K562 (cell line): Measurements from ENCODE around the gene VWA7. TPM values are rescaled to one million over a fixed set of nuclear protein-coding genes. Genes with fewer than 3 reads are reported as not detected.

Experiments used
- CTBP1 ChIP-seq: fragments of 450-650 bp; IDR thresholded peaks from 2 replicates; pipeline ENCODE4 v1.6.1; 2016; ENCODE audit warnings: borderline replicate concordance
- HSF4 ChIP-seq: fragments of 250-450 bp; sonication (Bioruptor Pico); IDR thresholded peaks from 2 replicates; pipeline ENCODE4 v2.1.2; 2022; ENCODE audit warnings: mild to moderate bottlenecking, moderate library complexity, borderline replicate concordance
- NEUROD1 ChIP-seq: fragments of 150-350 bp; IDR thresholded peaks from 2 replicates; pipeline ENCODE4 v1.6.1; 2014; ENCODE audit warnings: borderline replicate concordance, low read length, low read depth; ENCODE audit not compliant: partially characterized antibody
- NFXL1 ChIP-seq: fragments of 450-650 bp; formaldehyde crosslinking; IDR thresholded peaks from 2 replicates; pipeline ENCODE4 v1.4.0; 2021; ENCODE audit warnings: mild to moderate bottlenecking
- POLR2AphosphoS5 ChIP-seq: IDR thresholded peaks from 2 replicates; pipeline ENCODE4 v1.6.1; 2011; ENCODE audit warnings: mild to moderate bottlenecking, low read depth, low read length, moderate library complexity; ENCODE audit not compliant: control insufficient read depth, insufficient read depth
- RBM15 ChIP-seq: fragments of 200-400 bp; formaldehyde crosslinking; IDR thresholded peaks from 2 replicates; pipeline ENCODE4 v1.6.1; 2018; ENCODE audit warnings: mild to moderate bottlenecking, low read length, moderate library complexity; ENCODE audit not compliant: insufficient read depth
- SIX5 ChIP-seq, 2 experiments: IDR thresholded peaks; 2 replicates each; pipeline ENCODE4 v1.6.1; 2011; ENCODE audit warnings: low read length in 2 of 2, borderline replicate concordance in 1 of 2, low read depth in 1 of 2, mild to moderate bottlenecking in 1 of 2, moderate library complexity in 1 of 2; ENCODE audit not compliant: insufficient read depth in 1 of 2
- SMARCC2 ChIP-seq: fragments of 450-650 bp; IDR thresholded peaks from 2 replicates; pipeline ENCODE4 v1.6.1; 2017; ENCODE audit warnings: antibody characterized with exemption, moderate library complexity, mild to moderate bottlenecking, low read depth
- ZNF134 ChIP-seq: fragments of 250-450 bp; sonication (Bioruptor Pico); conservative IDR thresholded peaks from 2 replicates; pipeline ENCODE4 v1.4.0; 2020
- ZNF311 ChIP-seq: fragments of 250-450 bp; sonication (Bioruptor Pico); IDR thresholded peaks from 2 replicates; pipeline ENCODE4 v1.4.0; 2020; ENCODE audit warnings: mild to moderate bottlenecking, moderate library complexity
- ZNF584 ChIP-seq: fragments of 200-800 bp; sonication (Bioruptor generic); IDR thresholded peaks from 2 replicates; pipeline ENCODE4 v1.6.1; 2016; ENCODE audit warnings: low read depth, mild to moderate bottlenecking, missing genetic modification characterization, missing compliant biosample characterization
- polyA plus RNA-seq, 8 experiments: library from polyadenylated mRNA; depleted of rRNA in 4 of 8; stranded (reverse) in 5 of 8; unstranded in 3 of 8; fragments of >200 nt; fragmentation: Nextera tagmentation in 2 of 8; fragmentation: Illumina TruSeq in 1 of 8; extraction: Ambion mirVana in 2 of 8; extraction: Trizol in 1 of 8; gene quantifications; 2 replicates each; pipeline versions ENCODE4 v1.2.1 to v1.2.3, GENCODE V29; 2011 to 2014; ENCODE audit warnings: inconsistent platforms in 1 of 8, missing spikeins in 1 of 8
- total RNA-seq, 7 experiments: library from RNA; depleted of rRNA in 6 of 7; stranded (reverse); fragments of >200 nt in 6 of 7; fragmentation: Illumina TruSeq in 2 of 7; extraction: Trizol in 2 of 7; gene quantifications; 2 replicates each; pipeline versions ENCODE4 v1.2.1 to v1.2.3, GENCODE V29; 2011 to 2021; ENCODE audit warnings: low replicate concordance in 1 of 7
- TF ChIP-seq, protein P1 (sequence below): fragments of 200-800 bp; sonication (Bioruptor generic); IDR thresholded peaks from 2 replicates; pipeline ENCODE4 v1.6.1; 2017; ENCODE audit warnings: missing genetic modification characterization, missing compliant biosample characterization
- TF ChIP-seq, protein P2 (sequence below): fragments of 250-450 bp; sonication (Bioruptor Pico); IDR thresholded peaks from 2 replicates; pipeline ENCODE4 v1.5.0; 2021; ENCODE audit warnings: mild to moderate bottlenecking, moderate library complexity
- TF ChIP-seq, protein P3 (sequence below), 3 experiments: fragments of 200-800 bp in 1 of 3; sonication (Bioruptor generic) in 1 of 3; sonication (generic) in 1 of 3; formaldehyde crosslinking in 1 of 3; IDR thresholded peaks; 2 replicates each; pipeline versions ENCODE4 v1.6.1 to v1.8.0; 2016 to 2022; ENCODE audit warnings: mild to moderate bottlenecking in 2 of 3, missing compliant biosample characterization in 2 of 3, missing genetic modification characterization in 2 of 3, missing genetic modification reagents in 1 of 3
- TF ChIP-seq, protein P4 (sequence below): sonication (generic); formaldehyde crosslinking; IDR thresholded peaks from 2 replicates; pipeline ENCODE4 v1.9.0; 2022; ENCODE audit warnings: mild to moderate bottlenecking, missing genetic modification reagents
- TF ChIP-seq, protein P5 (sequence below): fragments of 250-450 bp; sonication (Bioruptor Pico); IDR thresholded peaks from 2 replicates; pipeline ENCODE4 v1.4.0; 2020; ENCODE audit warnings: borderline replicate concordance

Gene VWA7
- total and polyA plus RNA-seq, 9 of the 15 experiments (the other 6 are each of a cell fraction or from before 2014, with no cell fraction given), result 0.18 to 2.9 (median 0.95) TPM

DNA sequence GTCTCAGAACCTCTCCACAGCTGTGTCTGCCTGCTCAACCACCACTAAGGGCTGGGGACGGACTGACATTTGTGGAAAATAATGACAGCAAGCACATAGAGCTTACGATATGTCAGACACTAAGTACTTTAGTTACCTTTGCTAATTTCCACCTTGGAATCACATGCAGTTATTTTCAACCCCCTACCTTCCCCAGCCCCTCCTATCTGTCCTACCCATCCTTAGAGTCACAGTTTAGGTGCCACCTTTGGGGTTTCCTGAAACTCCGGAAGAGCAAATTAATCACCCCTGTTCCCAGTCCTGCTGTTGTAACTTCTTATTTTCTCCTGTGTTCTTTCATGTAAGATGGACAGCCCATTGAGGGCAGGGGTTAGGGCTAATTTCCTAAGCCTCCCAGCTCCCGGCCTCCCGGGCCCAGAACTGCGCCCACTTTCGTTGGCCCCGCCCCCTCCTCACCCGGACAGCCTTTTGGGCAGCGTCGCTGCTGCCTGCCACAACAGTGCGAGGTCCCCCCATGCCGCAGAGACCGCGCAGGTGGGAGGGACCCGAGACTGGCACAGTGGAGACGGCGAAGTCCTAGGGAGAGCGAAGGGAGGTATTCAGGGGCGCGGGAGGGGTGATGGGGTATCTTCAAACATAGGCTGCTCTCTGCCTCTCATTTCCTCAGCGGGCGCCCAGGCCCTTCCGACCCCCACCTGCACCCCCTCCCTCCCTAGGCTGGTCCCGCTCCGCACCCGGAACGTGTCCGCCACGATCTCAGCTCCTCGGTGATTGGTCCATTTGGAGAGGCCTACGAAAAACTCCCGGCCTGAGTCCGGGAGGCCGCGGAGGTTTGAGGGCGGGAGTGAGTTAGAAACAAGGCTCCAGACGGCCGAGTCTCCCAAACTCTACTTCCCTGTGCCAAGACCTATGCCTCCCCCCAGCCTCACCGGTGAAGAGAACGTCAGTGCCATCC lies 49.1 kb downstream of the VWA7 start (continued):
- TF ChIP-seq RBM15 (no peak), ZNF584 (CRISPR knock-in tag) (no peak), CTBP1 (0 out of 2 replicates have a peak, but pooled peaks have one; percentile 9), HSF4 (CRISPR knock-in tag) (no peak), NEUROD1 (no peak), POLR2AphosphoS5 (no peak), NFXL1 (CRISPR knock-in tag) (no peak), SMARCC2 (no peak), ZNF134 (CRISPR knock-in tag) (no peak), ZNF311 (CRISPR knock-in tag) (no peak), SIX5 (IDR thresholded peaks at IDR 0.05; ENCODE audit: borderline replicate concordance in 1 of 2, insufficient read depth in 1 of 2, low read depth in 1 of 2, low read length in 2 of 2) (no peak)
- TF ChIP-seq, protein P1, sequence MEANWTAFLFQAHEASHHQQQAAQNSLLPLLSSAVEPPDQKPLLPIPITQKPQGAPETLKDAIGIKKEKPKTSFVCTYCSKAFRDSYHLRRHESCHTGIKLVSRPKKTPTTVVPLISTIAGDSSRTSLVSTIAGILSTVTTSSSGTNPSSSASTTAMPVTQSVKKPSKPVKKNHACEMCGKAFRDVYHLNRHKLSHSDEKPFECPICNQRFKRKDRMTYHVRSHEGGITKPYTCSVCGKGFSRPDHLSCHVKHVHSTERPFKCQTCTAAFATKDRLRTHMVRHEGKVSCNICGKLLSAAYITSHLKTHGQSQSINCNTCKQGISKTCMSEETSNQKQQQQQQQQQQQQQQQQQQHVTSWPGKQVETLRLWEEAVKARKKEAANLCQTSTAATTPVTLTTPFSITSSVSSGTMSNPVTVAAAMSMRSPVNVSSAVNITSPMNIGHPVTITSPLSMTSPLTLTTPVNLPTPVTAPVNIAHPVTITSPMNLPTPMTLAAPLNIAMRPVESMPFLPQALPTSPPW (CRISPR knock-in tag), result no peak
- TF ChIP-seq, protein P2, sequence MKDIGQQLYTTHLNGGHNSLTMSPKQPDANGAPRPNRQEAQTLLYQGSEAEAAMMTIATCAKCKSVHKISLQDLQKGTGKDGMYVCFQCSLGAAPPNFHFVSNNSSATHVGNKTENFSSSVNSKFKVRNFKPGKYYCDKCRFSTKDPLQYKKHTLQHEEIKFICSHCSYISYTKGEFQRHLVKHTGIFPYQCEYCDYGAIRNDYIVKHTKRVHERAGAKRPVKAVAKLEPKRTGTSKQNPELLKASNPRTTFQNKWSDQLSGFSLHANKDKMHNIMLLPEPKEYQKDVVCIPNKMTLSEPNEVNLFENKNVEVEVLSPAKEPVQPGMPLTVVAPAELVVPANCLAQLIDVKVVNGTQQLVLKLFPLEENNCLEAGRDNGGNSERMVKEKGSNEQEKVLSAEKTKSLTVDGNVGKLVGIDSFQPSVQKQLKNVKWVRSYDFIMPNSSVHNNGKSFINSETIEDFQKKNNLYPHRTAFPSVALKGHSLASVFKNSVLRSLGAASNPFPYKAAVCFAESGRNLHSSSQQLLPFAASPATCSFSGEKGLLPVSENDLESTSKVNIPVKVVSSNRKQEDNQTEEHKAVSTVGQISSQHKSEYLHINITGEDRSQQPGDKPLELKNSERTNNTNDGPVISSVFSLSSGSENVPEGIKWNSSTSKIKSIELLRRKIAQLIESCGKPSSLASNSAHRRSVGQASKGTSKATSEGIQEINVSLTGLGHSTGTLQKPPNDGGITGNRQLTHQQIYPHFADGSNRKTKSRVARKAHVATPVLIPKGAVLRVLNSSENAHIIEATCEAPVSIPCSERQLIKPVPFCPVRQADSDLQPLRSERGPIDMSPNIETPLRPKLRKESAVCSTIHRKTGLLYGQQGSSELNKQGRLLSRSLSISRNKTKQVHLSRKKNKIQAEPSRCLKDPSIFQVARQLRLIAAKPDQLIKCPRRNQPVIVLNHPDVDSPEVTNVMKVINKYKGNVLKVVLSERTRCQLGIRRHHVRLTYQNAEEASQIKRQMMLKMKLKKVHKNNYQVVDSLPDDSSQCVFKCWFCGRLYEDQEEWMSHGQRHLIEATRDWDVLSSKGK (CRISPR knock-in tag), result no peak
- TF ChIP-seq, protein P3, sequence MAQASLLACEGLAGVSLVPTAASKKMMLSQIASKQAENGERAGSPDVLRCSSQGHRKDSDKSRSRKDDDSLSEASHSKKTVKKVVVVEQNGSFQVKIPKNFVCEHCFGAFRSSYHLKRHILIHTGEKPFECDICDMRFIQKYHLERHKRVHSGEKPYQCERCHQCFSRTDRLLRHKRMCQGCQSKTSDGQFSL (CRISPR knock-in tag; IDR thresholded peaks at IDR 0.05), result 0 out of 2 replicates have a peak, but pooled peaks have one; percentile 67
- TF ChIP-seq, protein P3 (tag; IDR thresholded peaks at IDR 0.05), result no peak
- TF ChIP-seq, protein P4, sequence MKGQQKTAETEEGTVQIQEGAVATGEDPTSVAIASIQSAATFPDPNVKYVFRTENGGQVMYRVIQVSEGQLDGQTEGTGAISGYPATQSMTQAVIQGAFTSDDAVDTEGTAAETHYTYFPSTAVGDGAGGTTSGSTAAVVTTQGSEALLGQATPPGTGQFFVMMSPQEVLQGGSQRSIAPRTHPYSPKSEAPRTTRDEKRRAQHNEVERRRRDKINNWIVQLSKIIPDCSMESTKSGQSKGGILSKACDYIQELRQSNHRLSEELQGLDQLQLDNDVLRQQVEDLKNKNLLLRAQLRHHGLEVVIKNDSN, result peak; percentile 42; the same call in 1 of the 2 replicates
- TF ChIP-seq, protein P5, sequence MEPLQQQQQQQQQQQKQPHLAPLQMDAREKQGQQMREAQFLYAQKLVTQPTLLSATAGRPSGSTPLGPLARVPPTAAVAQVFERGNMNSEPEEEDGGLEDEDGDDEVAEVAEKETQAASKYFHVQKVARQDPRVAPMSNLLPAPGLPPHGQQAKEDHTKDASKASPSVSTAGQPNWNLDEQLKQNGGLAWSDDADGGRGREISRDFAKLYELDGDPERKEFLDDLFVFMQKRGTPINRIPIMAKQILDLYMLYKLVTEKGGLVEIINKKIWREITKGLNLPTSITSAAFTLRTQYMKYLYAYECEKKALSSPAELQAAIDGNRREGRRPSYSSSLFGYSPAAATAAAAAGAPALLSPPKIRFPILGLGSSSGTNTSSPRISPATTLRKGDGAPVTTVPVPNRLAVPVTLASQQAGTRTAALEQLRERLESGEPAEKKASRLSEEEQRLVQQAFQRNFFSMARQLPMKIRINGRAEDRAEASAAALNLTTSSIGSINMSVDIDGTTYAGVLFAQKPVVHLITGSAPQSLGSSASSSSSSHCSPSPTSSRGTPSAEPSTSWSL (CRISPR knock-in tag), result 0 out of 2 replicates have a peak, but pooled peaks have one; percentile 24
